ENCODE results near the gene CBLL1.

GRCh38 chr7:107718456-107719193, 25.3 kb upstream of the CBLL1 start:
- no peak for TF ChIP-seq EZH2 (IDR thresholded peaks at IDR 0.05; ENCODE audit: insufficient read depth, poor library complexity, severe bottlenecking)
- TF ChIP-seq EZH2phosphoT487 (IDR thresholded peaks at IDR 0.05; ENCODE audit: insufficient read depth, low read depth), result no peak
